GM19397 (cell line): ENCODE measurements around the gene NFKBIZ.

Experiments used
- ATAC-seq: cut with Tn5 transposase; IDR thresholded peaks from one replicate; pipeline ENCODE4 v1.9.1; 2021; ENCODE audit warnings: mild to moderate bottlenecking, moderate library complexity; ENCODE audit not compliant: unreplicated experiment

Gene NFKBIZ, protein sequence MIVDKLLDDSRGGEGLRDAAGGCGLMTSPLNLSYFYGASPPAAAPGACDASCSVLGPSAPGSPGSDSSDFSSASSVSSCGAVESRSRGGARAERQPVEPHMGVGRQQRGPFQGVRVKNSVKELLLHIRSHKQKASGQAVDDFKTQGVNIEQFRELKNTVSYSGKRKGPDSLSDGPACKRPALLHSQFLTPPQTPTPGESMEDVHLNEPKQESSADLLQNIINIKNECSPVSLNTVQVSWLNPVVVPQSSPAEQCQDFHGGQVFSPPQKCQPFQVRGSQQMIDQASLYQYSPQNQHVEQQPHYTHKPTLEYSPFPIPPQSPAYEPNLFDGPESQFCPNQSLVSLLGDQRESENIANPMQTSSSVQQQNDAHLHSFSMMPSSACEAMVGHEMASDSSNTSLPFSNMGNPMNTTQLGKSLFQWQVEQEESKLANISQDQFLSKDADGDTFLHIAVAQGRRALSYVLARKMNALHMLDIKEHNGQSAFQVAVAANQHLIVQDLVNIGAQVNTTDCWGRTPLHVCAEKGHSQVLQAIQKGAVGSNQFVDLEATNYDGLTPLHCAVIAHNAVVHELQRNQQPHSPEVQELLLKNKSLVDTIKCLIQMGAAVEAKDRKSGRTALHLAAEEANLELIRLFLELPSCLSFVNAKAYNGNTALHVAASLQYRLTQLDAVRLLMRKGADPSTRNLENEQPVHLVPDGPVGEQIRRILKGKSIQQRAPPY

DNA sequence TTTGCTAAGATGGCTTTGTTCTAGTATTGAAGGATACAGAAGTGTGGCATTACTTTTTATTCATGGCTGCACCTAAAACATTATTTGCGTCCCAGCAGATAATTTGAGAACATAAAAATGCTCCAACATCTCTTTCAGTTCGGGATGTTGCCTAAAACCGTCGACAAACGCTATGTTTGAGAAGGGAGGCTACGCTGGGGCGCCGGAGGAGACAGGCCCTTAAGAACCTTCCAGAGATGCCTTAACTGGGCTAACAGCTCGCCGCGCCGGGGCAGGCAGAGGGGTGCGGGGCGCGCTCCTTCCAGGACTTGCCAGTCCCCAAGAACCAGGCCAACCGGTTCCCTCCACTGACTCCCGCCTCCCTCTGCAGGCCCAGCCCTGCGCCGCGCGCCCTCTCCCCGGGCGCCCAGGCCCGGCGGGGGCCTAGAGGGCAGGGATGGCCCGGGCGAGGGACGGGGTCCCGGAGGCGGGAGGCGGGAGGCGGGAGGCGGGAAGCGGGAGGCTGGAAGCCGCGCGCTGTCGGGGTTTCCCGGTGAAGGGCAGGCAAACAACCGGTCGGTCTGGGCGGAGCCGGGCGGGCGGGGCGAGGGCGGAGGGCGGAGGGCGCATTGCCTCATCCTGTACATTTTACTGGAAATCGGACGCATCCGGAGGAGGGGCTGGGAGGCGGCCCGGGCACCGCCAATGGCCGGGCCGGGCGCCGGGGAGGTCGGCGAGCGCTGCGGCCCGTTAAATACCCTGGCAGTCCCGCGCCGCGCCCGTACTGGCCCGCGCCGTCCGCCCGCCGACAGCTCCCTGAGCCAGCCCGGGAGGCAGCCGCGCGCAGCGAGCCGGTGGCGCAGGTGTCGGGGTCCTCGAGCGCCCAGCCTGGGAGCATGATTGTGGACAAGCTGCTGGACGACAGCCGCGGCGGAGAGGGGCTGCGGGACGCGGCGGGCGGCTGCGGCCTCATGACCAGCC is at the start of gene NFKBIZ:
NFKBIZ (plus strand) TSS at position 761 of the 960 bp plus-strand sequence; CDS start at position 876, 115 bp downstream.
- peak; percentile 84 for ATAC-seq

DNA sequence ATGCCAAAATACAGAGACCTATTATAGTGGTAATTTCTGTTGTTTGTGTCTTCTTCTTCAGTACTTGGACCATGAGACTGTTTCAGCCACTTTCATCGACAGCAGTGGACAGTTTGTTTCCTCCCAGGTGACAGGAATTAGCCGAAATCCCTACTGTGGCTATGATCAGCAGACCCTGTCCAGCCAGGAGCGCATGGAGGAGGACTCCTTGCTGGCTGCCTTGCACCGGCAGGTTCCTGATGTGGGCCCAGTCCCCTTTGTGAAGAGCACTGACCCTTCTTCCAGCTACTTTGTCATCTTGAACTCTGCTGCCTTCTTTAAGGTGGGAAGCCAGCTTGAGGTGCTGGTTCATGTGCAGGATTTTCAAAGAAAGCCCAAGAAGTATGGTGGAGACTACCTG is 48.1 kb upstream of the NFKBIZ start:
- ATAC-seq: no peak

DNA sequence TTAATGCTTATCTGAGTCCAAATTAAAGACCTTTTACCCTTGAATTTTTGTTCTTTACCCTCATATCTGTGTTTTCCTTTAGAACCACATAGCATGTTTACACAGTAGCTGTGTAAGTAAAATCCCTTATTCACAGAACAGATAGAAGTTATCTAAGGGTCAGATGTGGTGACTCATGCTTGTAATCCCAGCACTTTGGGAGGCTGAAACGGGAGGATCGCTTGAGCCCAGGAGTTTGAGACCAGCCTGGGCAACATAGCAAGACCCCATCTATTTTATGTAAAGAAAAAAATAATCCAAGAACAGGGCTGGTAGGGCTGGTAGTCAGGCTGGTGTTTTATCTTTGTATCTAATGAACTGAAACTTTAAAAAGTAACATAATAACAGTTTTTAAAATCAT is 47.1 kb upstream of the NFKBIZ start:
- no peak for ATAC-seq

DNA sequence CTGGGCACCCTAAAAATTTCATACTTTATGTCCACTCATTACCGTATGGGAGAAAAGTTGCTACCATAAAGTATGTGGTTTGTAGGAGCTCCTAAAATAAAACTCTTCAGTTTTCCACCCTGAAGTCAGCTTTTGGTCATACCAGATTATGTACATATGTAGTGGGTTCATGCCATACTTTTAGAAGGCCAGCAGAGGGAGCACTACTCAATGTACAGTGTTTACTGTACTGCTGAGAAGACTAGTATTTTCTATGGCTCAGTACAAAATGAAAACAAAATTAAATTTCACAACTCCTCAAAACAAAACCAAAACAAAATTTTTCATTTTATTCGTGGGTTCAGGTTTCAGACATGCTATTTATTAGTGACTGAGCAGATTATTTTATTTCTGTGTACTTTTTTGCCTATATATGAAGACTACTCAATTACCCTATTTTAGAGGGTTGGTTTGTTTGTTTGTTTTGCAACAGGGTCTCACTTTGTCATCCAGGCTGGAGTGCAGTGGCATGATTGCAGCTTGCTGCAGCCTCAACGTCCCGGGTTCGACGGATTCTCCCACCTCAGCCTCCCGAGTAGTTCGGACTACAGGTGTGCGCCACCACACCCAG is 46.0 kb upstream of the NFKBIZ start:
- peak; percentile 92 for ATAC-seq

DNA sequence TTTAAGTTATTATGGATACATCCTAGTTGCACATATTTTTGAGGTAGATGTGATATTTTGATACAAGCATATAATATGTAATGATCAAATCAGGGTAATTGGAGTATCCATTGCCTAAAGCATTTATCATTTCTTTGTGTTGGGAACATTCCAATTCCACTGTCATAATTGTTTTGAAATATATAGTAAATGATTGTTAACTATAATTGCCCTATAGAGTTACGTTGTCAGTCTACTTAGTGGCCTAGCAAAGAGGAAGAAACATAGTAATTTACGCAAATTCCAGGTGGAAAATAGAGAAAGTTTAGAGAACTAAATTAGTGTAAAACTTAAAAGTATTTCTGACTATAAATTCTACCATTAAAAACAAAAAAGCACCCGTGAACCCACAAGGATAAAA is 45.4 kb upstream of the NFKBIZ start:
- no peak for ATAC-seq

DNA sequence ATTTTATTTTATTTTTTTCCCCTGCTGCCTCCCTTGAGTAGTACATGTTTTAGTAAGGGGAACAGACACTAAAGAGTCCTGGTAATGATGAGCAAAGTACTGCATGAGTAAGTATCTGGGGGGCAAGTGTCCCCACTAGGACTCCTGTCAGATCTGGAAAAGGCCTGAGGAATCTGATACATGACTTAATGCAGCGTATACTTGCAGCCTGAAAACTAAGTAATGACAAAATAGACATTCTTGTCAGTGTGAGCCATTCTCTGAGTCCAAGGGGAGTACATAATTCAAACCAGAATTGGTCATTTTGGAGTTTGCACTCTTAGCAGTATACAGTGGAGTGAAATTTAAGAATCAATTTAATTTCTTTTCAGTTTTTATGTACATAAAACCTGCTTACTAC is 42.8 kb upstream of the NFKBIZ start:
- ATAC-seq: no peak

DNA sequence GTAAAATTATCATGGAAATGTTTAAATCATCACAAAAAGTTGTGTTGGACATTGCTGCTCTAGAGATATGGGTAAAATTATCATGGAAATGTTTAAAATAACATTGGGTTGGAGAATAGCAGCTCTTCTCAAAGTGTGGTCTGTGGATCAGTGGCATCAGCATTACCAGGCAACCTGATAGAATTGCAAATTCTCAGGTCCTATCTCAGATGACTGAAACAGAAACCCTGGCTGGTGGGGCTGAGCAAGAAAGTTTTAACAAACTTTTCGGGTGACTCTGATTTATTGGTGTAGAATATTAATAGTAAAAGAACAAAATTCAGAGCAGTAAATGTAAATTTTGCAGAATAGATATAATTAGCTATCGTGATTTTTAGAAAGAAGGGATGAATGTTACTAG is 41.4 kb upstream of the NFKBIZ start:
- ATAC-seq: no peak

DNA sequence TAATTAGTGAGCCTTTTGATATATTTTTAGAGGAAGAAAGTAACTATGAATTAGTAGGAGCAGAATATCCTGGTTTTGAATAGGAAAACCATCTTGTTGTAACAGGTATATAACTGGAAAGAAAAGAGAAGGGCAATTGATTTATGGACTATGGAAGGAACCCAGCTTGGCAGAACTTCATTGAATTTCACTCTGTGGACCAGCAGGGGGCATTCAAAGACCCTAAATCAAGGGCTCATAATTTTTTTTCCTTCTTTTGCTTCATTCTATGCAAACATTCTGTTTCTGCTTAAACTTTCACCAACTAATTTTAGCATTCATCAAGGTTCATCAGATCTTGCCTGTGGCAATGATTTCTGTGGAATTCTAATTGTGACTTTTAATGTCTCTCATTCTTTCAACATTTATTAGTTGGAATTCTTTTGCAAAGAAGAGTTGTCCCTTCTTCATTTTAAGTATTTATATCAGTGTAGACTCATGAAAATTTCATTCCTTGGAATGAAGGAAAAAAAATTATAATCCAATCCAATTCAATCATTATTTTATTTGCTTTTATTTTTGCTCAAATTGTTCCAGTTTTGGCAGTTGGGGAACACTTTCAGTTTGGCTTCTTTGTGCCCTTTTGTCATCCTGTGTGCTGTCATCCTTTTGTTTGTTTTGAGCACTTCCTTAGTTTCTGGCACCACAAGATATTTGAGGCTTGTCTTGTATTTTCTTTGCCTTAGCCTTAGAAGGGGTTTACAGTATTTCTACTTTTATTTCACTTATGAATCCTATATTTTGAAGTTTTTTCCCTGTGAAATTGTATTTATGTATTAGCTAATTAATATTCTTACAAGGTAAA is 39.9 kb upstream of the NFKBIZ start:
- no peak for ATAC-seq

DNA sequence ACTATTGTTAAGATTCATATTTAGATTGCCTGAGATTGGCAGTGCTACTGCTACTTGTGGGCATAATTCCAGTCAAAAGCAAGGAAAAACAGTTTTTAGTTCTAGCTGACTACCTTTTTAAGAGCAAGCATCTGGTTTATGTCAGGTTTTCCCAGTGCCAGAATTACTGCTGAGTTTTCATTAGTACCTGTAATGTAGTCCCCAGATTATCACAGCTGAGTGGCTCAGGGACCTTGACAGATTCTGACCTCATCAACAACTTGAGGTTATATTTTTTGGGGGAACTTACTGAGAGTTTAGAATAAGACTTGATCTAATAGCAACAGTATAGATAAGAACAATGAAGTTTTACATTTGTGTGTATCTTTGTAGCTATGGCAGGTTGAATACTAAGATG is 39.3 kb upstream of the NFKBIZ start:
- no peak for ATAC-seq

DNA sequence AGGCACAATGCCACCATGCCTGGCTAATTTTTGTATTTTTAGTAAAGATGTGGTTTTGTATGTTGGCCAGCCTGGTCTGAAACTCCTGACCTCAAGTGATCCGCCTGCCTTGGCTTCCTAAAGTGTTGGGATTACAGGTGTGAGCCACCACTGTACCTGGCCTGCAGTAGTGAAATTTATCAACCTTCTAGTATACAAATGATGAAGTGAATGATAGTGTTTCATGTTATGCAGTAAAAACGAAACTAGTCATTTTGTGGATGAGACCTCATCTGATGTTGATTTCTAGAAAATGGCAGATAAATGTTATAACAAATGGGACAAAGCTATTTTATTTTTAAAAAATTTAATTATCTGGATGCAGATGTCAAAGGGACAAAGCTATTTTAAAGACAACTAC is 37.4 kb upstream of the NFKBIZ start:
- no peak for ATAC-seq

DNA sequence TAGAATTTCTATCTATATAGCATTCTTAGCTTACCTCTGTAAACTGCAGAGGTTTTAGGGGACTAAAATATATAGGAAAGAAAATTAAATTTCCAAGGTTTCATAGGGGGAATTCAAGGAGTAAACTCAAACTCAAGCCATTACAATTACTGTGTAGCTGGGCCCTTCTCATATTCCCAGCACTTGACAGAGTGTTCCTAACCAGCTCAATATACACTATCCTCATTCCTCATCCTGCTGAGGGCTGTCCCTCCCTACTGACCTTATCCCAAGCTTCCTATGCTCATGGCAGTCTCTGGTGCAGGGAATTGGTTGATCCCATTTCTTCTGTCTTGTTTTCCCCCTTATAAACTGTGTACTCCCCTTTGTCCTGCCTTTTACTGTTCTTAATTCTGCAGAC is 36.4 kb upstream of the NFKBIZ start:
- no peak for ATAC-seq

DNA sequence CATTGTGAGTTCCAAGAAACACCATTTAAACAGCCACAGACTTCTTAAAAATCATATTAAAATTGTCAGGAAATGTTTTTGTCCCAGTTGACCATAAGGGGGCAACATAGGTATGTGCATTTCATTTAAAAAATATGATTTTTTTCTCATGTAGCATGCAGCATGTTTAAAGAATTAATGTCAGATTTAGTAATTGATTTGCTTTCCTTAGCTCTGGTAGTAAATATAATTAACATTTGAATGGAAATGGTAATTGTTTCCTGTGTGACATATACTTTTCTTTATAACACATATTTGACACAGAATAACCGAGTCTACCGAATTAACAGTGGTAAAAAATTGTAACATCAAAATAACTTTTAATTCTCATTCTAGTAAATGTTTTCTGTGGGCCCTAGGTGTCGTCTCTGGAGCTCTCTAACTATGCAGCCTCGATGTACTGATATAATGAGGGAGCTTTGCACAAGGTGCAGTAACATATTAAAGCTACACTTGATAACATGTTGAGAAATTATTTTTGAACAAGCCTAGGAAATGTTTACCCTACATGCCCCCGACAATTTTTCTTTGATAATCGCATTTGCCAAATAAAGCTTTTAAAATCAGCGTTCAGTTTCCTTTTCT is 35.4 kb upstream of the NFKBIZ start:
- no peak for ATAC-seq

DNA sequence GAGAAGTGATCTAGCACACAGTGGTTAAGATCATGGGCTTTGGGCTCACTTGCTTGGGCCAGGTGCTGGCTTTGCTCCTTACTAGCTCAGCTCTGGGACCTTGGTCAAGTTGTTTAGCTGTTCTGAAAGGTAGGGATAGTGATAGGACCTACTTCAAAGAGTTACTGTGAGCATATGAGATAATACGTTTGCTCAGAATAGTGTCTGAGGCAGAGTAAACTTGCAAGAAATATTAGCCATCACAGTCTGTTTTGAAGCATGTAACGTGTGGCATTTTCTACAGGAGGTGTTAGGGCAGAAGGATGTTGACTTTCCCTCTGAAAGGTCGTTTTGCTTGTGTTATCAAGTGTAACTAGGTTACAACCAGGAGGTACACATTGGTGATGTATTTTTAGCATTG is 34.5 kb upstream of the NFKBIZ start:
- no peak for ATAC-seq

DNA sequence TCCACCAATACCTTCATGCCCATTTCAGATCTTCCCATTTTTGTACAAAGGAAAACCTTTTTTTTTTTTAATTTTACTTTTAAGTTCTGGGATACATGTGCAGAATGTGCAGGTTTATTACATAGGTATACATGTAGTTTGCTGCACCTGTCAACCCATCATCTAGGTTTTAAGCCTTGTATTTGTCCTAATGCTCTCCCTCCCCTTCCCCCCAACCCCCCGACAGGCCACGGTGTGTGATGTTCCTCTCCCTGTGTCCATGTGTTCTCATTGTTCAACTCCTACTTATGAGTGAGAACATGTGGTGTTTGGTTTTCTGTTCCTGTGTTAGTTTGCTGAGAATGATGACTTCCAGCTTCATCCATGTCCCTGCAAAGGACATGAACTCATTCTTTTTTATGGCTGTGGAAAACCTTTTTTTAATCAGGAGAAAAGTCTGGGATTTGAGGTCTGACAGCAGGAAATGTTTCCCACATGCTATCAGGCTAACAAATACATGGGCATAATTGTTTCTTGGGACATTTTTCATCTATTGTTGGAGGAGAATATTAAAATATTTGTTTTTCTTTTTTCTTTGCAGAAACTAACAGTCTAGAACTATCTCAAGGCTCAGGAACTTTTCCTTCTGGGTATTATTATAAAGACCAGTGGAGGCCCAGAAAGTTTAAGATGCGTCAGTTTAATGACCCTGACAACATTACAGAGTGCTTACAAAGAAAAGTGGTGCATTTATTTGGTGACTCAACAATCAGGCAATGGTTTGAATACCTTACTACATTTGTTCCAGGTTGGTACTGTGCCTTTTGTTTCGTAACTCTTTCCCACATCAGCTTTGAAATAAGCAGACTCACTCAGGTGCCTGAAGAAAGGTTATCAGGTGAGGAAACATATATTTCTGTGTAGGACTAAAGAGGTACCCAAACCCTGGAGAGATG is 32.8 kb upstream of the NFKBIZ start:
- no peak for ATAC-seq

DNA sequence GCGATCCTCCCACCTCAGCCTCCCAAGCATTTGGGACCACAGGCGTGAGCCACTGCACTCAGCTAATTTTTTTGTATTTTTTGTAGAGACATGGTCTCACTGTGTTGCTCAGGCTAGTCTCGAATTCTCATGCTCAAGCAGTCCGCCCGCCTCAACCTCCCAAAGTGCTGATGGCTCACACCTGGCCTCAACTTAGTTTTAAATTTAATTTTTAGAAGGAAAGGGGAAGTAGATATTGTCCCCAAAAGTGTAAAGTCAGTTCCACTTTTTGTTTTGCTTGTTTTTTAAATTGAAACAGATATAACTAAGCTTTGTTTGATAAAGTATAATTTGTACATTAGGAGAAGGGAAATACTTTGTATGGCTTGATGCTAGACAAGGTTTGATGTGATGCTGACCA is 31.3 kb upstream of the NFKBIZ start:
- ATAC-seq: no peak

DNA sequence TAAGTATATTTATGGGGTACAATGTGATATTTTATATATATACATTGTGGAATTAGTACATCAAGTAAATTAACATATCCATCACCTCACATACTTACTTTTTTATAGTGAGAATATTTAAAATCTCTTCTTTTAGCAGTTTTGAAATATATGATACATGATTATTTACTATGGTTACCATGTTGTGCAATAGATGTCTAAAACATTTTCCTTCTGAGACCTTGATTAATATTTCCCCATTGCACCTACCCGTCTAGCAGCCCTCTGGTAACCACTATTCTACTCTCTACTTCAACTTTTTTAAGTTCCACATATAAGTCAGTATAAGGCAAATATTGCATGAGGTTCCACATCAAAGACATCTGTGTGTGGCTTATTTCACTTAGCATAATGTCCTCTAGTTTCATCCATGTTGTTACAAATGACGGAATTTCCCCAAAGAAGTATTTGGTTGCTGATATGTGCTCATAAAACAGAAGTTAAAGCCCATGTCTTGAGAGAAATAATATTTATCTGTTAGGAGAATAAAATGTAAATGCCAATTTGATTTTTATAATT is 29.6 kb upstream of the NFKBIZ start:
- ATAC-seq: no peak

DNA sequence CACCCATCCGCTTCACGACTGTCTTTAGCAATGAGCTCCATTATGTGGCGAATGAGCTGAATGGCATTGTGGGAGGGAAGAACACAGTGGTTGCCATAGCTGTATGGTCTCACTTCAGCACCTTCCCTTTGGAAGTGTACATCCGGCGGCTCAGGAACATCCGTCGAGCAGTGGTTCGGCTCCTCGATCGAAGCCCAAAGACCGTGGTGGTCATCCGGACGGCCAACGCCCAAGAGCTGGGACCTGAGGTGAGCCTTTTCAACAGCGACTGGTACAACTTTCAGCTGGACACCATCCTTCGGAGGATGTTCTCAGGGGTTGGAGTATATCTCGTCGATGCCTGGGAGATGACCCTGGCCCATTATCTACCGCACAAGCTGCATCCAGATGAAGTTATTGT is 27.8 kb upstream of the NFKBIZ start:
- ATAC-seq: no peak

DNA sequence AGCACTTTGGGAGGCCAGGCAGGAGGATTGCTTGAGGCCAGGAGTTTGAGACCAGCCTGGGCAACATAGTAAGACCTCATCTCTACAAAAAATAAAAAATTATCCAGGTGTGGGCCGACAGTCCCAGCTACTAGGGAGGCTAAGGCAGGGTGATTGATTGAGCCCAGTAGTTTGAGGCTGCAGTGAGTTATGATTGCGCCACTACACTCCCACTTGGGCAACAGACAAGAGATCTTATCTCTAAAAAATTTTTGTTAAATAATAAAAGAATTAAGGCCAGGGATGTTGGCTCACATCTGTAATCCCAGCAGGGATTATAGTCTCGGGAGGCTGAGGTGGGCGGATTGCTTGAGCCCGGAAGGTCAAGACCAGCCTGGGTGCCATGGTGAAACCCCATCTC is 25.8 kb upstream of the NFKBIZ start:
- ATAC-seq: no peak
